Anterior cingulate cortex (tissue), 58 donors: ENCODE data around the gene SLMAP.
"Not testable (repeated sequence)": the region's sequence is repeated elsewhere in the genome, so short reads cannot be mapped to it uniquely, and the experiment has no call there.

Experiments
- DNase-seq, 58 donors: peaks; one replicate each; lab custom pipeline; 2025; lab: John Stamatoyannopoulos, UW

SLMAP gene

DNA sequence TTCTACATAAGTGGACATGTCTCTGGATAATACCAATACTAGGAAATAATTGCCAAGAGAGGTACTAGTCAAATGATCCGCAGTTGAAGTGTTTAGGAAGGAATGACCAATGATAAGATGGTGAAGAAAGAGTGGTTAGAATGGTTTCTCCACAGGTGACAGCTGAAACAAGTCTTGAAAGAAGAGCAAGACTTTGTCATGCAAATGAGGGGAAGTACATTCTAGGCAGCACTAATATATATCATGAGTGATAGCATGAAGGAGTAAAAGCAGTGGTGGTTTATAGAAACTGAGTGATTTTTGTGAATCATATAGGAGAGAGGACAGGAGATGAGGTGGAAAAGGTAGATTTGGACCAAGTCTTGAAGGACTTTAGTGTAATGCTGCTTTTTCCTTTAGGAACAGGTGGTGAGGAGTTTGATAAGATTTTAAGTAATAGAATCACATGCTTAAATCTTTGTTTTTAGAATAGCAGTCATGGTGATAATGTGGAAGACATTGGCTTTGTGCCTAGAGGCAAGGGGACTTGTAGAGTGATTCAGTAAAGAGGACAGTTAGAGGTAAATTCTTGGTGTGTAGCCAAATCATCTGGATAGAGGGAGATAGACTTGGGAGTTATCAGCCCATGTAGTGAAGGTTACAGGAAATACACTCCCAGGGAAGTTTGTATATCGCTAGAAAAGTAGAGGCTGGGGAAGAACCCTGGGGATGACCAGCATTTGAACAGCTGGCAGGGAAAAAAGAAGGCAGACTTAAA lies 31.9 kb downstream of the SLMAP start:
- no peak for DNase-seq

DNA sequence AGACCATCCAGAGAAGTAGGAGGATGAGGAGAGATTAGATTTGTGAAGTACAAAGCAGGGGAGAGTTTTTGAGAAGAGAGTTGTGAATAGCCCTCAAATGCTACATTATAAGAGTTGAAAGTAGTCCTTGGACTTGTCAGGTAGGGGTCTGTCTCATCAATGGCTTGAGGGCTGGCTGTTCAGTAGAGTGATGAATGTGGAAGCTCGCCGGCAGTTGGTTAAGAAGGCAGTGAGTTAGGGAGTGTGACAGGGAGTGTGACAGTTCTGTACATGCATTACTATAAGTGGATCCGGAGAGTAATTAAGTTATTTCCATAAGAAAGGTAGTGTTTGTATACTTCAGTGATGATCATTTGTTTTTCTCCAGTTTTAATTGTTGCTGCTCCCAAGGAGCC lies 32.5 kb downstream of the SLMAP start:
- no peak for DNase-seq

DNA sequence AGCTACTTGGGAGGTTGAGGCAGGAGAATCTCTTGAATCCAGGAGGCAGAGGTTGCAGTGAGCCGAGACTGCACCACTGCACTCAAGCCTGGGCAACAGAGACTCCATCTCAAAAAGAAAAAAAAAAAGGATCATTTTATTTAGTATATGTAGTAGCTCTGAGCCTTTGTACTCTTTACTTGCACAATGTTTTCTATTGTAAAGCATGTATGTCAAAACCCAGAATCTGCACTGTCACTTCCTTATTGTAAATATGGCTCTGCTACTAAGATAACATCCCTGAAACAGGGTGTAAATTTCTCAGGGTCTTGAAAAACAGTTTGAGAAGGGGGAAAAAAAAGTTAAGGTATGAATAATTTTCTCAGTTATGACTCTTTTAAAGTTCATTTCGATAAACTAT lies 35.1 kb downstream of the SLMAP start:
- no peak for DNase-seq

DNA sequence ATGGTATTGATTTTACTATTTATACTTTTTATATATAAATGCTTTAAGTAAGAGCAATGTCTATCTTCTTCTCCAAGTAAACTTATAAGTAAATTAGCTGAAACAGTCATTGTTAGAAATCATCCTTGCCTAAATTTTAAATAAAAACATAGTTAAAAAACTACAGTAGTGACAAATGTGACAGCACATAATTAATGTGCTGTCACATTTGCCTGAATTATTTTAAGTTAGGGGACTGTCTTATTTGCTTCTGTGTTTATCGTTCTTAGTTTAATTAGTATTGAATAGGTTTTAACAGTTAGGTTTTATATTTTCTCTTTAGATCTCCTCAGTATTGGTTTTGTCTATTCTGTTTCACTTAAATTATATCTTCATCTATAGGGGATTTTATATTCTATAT lies 36.1 kb downstream of the SLMAP start:
- DNase-seq, result no peak

DNA sequence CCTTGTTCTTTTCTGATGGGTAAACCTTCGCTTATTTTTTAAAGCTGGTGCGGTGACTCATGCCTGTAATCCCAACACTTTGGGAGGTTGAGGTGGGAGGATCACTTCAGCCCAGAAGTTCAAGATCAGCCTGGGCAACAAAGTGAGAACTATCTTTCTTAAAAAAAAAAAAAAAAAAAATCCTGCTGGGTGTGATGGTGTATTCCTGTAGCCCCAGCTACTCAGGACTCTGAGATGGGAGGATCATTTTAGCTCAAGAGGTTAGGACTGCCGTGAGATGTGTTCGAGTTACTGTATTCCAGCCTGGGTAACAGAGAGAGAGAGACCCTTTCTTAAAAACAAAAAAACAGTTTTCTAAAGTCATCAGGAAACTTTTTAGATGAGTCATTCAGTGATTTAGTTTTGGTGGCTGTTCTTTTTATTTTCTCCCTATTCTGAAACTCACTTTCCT lies 37.7 kb downstream of the SLMAP start:
- no peak for DNase-seq

DNA sequence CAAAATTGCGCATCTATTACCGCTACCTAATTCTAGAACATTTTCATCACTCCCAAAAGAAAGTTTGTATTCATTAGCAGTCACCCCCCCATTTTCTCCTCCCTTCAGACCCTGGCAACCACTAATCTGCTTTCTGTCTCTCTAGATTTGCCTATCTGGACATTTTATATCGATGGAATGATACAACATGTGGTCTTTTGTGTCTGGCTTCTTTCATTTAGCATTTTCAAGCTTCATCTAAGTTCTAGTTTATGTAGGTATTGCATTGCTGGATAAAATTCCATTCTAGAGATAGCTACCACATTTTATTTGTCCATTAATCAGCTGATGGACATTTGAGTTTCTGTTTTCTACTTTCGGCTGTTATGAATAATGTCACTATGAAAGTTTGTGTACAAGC lies 38.4 kb downstream of the SLMAP start:
- no peak for DNase-seq

DNA sequence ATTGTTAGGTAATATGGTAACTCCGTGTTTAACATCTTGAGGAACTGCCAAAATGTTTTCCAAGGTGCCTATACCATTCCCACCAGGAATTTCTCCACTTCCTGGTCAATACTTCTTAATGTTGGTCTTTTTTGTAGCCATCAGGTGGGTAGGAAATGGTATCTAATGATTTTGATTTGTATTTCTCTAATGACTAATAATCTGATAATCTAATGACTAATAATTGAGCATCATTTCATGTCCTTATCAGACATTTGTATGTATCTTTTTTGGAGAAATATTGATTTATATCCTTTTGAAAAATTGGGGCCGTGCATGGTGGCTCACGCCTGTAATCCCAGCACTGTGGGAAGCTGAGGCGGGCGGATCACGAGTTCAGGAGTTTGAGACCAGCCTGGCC lies 38.8 kb downstream of the SLMAP start:
- no peak for DNase-seq

DNA sequence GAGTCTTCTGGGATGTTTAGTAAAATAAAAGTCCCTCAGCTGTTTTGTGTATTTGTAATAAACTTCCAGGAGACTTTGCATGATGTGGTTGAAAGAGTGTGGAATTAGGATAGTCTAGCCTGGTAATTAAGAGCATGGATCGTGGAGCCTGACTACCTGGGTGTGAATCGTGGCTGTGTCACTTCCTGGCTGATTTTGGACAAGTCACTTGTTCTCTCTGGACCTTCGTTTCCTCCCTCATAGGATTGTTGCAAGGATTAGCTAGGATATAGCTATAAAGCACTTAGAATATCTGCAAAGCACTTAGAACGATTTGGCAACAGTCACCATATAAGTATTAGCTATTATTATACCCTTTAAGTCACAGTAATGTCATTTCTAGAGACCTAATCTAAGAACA lies 40.2 kb downstream of the SLMAP start:
- DNase-seq, result no peak

DNA sequence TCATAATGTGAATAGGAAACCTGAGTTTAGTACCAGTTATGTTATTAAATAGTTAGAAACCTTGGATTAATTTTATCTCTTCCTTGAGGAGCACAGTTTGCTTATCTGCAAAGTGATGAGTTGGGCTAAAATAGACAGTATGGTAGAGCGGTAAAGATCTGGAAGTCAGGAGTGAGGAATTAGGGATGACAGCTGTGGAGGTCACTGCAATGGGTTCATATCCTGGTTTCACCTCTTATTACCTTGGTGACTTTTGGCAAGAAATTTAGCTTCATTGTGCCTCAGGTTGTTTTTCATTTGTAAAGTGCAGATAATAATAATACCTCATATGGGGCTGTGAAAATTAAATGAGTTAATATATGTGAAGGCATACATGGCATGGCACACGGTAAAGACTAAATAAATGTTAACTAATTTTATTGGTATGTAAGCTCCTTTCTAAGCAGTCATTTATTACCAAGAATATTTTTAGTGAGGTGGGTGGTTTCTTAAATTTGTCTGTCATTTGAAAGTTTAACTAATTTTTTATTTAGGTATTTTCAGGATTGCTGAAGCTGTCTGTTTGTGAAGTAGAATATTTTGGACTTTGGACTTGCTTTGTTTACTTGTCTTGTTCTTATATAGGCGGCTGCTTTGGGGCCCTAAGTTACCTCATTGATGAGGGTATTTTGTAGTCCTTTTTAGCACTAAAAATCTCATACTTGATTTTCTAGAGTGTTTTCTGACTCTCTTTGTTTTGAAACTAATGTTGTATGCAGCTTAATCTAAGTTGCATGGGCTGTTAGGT lies 41.8 kb downstream of the SLMAP start:
- no peak for DNase-seq

DNA sequence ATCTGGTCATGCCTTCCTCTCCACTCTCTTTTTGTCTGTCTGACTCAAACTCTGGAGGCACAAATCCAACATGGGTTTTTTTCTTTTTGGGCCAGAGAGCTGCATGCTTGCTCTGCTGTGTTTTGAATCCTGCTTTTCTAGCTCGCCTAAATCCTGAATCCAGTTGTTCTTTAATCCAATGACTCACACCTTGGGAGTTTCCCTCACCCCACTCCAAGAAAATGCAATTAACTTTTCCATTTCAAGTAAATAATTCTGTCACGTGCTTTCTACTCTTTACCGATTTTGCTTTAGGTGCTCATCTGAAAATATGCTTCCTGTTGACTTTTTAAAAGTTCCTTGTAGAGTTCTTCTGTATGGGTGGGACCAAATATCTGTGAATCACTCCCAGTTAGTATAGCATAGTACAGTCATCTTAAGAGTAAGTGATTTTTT lies 47.6 kb downstream of the SLMAP start:
- DNase-seq, result peak in 3 of 58 donors; percentile 2 to 7 (median 3)

DNA sequence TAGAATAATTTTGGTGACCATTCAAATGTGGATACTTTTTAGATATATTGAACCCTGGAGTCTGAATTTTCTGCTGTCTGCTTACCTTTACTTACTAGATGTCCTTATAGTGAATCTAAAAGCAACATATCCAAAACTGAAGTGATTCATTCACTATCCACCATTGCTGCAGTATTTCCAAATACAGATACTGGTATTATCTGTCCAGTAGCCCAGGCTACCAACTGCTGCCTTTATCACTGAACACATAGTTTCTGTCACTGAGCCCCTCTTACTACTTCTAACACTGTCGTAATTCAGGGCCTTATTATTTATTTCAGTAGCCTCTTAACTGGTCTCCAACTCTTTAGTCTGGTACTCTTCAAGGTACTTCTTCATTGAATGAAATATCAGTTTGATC lies 49.2 kb downstream of the SLMAP start:
- no peak for DNase-seq

DNA sequence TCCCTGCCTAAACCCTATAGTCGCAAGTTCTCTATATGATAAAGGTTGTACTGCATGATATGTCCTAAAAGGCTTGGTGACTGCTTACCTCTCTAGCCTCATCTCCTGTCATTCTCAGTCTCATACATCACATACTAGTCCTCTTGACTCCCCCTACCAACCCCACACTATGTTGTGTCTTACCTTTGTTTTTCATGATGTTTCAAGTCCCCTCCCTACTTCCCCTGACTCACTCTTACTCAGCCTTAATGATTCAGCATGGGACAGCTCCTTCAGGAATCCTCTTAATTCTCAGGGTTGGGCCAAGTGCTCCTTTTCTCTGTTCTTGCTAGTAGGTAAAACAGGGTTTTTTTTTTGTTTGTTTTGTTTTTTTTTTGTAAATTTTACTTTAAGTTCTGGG lies 49.6 kb downstream of the SLMAP start:
- DNase-seq, result no peak

DNA sequence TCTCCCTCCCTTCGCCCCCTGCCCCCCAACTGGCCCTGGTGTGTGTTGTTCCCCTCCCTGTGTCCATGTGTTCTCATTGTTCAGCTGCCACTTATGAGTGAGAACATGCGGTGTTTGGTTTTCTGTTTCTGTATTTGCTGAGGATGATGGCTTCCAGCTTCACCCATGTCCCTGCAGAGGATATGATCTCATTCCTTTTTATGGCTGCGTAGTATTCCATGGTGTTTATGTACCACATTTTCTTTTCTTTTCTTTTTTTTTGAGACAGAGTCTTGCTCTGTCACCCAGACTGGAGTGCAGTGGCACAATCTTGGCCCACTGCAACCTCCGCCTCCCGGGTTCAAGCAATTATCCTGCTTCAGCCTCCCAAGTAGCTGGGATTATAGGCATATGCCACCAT lies 50.1 kb downstream of the SLMAP start:
- DNase-seq, result not testable (repeated sequence)

DNA sequence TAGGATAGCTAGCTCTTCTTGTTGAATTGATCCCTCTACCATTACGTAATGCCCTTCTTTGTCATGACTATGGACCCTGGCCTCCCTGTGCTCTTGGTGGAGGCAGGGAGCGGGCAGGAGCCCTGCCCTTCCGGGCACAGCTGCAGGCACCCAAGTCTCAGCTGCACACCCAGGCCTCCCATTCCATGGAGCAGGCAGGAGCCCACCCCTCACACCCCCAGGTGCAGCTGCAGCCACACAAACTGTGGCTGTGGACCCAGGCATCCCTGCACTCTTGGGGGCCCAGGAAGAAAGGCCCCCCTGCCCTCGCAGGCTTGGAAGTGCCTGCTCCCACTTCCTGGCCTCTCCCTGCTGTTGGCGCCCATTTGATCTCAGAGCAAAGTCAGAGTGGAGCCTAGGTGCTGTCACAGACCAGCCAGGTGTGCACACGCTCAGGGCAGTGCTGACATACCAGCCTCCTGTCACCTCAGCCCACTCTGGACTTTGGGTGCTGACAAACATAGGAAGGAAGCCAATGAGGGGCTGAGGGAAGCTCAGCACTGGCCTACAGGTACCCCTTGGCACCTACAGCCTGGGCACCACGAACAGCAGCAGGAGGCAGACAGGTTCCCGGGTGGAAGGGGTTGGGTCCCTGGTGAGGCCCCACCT lies 53.0 kb downstream of the SLMAP start:
- DNase-seq, result no peak

DNA sequence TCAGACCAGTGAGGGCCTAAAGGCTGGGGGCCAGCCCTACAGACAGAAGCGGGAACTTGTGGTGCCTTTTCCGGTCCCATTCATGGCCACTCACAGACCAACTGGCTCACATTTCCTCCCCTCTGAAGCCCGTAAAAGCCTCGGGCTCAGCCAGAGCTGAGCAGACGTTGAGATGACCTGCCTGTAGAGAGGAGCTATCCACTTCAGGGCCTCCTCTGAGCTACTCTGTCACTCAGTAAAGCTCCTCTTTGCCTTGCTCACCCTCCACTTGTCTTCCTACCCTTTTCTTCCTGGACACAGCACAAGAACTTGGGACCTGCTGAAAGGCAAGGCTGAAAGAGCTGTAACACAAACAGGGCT lies 53.5 kb downstream of the SLMAP start:
- DNase-seq, result no peak

DNA sequence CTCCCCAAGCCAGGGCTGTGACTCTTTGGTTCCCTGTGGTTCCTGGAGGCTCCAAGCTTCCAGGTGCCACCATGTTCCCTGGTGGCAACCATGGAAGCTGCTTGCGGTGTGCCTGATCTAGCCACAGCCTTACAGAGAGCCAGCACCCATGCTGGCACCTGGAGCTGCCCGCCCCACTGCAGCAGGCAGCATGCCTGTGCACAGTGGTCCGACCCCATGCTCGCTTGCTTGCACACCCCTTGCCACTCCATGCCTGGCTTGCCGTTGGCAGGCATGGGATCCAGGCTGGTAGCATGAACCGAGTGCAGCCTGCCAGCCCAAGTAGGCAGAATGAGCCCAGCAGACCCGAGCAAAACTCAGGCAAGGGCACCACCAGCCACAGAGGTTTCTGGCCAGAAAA lies 53.9 kb downstream of the SLMAP start:
- no peak for DNase-seq

DNA sequence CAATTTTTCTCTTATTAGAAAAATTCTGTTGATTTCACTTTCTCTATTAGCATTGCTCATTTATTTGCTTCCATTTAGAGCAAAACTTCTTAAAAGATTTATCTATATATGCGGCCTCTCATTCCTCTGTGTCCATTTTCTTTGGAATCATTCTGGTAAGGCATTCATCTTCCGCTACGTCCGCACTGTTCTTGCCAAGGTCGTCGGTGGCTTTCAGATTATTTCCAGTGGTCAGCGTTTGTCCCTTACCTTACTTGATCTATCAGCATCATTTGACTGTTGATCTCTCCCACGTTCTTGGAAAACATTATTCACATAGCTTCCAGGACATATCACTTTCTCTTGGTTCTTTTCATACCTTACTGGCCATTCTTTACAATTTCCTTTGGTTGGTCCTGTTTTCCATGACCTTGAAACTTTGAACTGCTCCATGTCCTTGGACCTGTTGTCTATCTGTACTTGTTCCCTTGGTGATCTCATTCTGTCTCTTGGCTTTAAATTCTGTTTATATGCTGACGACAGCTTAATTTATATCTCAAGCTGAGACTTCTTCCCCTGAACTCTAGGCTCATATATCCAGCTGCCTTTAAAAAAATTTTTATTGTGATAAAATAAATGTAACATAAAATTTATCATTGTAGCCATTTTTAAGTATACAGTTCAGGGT lies 54.5 kb downstream of the SLMAP start:
- no peak for DNase-seq

DNA sequence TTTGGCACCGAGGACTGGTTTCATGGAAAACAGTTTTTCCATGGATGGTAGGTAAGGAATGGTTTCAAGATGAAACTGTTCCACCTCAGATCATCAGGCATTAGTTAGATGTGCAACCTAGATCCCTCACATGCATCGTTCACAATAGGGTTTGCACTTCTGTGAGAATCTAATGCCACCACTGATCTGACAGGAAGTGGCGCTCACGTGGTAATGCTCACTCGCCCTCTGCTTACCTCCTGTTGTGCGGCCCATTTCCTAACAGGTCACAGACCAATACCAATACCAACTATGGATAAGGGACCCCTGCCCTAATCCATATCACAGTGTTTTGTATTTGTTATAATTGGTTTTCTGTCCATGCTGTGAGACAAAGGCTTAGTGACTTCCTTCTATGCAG lies 58.9 kb downstream of the SLMAP start:
- DNase-seq, result no peak

DNA sequence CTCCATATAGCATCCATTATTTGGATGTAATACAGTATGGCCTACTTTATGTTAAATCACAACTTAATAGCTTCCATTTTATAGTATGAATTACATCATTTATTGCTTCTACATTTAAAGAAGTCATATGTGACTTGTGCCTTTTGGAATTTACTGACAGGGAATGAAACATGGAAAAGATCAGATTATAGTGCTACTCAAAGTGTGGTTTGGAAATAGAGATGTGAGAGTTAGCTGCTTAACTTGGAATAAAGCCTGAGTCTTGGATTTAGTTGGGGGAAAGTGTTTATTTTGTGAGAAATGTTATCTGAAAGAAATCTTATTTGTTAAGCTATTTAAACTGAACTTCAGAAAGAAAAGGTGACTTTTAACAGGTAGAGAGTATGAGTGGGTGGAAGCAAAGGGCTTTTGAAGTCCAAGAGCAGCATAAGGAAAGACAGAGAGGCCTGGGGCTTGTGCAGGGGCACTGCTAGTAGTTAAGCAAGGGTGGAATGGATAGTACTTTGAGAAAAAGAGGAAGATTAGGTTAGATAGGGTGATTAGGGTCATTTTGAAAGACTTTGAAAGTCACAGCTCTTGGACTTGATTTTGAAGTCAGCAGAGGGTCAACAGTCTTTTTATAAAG lies 60.5 kb downstream of the SLMAP start:
- DNase-seq, result no peak

DNA sequence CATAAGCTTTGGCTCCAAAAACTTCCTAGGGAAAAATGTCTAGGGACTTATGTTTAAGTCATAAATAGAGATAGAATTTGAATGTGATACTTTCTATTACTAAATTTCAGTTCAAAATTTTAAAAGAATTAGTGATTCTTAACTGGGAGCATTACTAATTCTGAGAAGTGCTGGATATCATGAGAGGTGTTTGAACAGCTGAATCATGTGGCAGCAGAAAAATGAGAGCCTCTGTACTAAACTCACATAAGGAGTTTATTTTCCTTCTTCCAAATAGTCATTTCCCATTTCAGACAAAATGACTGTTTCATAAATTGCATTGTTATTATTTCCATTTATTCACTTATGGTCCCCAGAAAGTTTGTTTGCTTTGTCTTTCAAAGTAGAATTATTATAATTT lies 62.7 kb downstream of the SLMAP start:
- no peak for DNase-seq

DNA sequence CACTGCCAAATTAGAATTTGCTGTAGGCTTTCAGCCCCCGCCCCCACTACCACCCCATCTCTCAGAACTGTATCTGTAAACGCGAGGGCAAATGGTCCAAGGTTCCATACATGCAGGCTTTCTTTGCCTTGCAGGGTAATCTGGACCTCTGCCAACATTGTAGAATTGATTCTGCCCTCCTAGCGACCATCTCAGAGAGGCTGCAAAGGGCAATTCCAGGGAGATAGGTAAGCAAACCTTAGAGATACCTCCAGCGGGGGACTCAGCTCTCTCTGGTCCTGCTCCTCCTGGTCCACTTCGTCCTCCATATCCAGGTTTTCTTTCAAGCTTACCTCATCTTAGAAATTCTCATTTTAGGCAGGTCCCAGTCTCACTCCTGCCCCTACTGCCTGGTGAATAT lies 64.4 kb downstream of the SLMAP start:
- DNase-seq, result no peak
